Measurements from ENCODE around the gene STAT5B.
"Not testable (repeated sequence)": the region's sequence is repeated elsewhere in the genome, so short reads cannot be mapped to it uniquely, and the experiment has no call there.

The STAT5B gene

DNA sequence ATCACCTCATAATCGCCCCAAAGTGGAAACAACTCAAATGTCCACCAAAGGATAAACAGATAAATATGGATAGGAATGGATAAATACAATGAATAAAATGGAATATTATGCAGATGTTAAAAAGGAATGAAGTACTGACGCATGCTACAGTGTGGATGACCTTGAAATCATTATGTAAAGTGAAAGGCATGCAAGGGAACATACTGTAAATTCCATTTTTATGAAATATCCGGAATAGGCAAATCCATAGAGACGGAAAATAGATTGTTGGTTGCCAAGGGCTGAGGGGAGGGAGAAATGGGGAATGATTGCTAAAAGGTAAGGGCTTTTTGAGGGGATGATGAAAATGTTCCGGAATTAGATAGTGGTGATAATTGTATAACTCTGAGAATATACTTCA is 36.0 kb downstream of the STAT5B start:
- DNase-seq (ENCODE audit: low read depth) = peak; percentile 17
- no peak overlapping the region for H3K4me3 ChIP-seq (ENCODE audit: low read length)
- TF ChIP-seq, protein P1, sequence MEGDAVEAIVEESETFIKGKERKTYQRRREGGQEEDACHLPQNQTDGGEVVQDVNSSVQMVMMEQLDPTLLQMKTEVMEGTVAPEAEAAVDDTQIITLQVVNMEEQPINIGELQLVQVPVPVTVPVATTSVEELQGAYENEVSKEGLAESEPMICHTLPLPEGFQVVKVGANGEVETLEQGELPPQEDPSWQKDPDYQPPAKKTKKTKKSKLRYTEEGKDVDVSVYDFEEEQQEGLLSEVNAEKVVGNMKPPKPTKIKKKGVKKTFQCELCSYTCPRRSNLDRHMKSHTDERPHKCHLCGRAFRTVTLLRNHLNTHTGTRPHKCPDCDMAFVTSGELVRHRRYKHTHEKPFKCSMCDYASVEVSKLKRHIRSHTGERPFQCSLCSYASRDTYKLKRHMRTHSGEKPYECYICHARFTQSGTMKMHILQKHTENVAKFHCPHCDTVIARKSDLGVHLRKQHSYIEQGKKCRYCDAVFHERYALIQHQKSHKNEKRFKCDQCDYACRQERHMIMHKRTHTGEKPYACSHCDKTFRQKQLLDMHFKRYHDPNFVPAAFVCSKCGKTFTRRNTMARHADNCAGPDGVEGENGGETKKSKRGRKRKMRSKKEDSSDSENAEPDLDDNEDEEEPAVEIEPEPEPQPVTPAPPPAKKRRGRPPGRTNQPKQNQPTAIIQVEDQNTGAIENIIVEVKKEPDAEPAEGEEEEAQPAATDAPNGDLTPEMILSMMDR (conservative IDR thresholded peaks at IDR 0.05; ENCODE audit: low read length) = no peak

DNA sequence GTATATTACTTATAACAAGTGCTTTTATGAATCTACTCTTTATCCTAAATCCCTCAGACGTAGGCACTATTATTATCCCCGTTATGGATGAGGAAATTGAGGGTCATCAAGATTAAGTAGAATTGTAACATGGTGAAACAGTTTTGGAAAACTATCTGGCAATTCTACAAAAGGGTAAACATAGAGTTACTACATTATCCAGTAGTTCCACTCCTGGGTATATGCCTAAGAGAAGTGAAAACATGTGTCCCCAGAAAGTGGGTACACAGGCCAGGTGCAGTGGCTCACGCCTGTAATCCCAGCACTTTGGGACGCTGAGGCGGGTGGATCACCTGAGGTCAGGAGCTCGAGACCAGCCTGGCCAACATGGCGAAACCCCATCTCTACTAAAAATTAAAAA is 36.6 kb downstream of the STAT5B start:
- not testable (repeated sequence) for DNase-seq (ENCODE audit: low read depth)

DNA sequence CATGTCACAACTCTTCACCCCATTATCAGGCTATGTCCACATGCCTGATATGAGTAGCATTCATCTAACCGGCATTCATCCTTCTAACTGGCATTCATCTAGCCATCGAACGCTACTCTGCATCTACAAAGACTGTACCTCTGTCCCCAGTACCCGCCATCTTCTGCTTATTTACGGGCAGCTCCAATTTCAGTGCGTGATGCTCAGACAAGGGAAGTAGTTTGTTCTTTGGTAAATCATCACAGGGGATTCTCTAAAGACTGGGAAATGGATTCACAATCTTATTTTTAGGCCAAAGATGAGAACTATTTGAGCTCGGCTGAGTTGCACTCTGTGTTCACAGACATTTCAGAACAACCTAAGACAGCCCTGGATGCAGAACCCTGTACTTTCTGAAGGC is 39.4 kb downstream of the STAT5B start:
- no peak for DNase-seq (ENCODE audit: low read depth)
- TF ChIP-seq, protein P1 (conservative IDR thresholded peaks at IDR 0.05; ENCODE audit: low read length) = no peak
- H3K4me3 ChIP-seq (ENCODE audit: low read length) = no peak overlapping the region

More for the DNA sequence above, 36.6 kb downstream of the STAT5B start:
- not testable (repeated sequence) for H3K4me3 ChIP-seq (ENCODE audit: low read length)

DNA sequence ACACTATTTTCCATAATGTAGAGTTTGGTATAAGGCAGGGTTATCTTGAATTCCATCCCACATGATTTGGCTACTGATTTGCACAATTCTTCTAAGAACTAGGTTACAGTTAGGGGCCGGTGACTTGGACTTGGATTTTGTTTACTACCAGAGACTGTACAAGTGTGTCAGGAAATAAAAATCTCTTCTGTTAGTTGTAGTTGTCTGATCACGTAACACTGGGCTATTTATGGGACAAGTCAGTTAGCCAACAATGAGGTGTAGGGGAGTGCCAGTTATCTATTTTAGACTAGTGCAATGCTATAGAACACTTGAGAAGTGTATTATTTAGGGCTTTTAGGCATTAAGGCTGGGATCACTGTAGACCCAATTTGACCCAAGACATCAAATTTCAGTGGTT is 42.2 kb downstream of the STAT5B start:
- H3K4me3 ChIP-seq (ENCODE audit: low read length) = no peak overlapping the region
- no peak for DNase-seq (ENCODE audit: low read depth)
- TF ChIP-seq, protein P1 (conservative IDR thresholded peaks at IDR 0.05; ENCODE audit: low read length) = no peak

DNA sequence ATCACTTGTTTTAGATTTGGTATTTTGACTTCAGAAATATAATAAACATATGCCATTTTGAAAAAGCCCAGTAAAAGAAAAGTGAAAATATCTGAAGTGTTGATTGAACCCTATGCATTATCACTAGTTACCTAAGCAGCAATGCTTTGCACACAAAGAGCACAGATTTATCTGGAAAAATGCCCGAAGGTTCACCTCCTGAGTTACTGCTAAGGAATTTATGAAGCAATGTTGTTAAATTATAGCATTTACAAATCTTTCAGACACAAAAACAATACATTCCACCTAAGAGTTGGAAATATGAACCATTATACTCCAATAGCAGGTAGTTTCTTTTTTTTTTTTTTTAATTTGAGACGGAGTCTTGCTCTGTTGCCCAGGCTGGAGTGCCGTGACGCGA is 43.0 kb downstream of the STAT5B start:
- no peak overlapping the region for H3K4me3 ChIP-seq (ENCODE audit: low read length)
- DNase-seq (ENCODE audit: low read depth) = peak; percentile 67
- TF ChIP-seq, protein P1 (conservative IDR thresholded peaks at IDR 0.05; ENCODE audit: low read length) = no peak

DNA sequence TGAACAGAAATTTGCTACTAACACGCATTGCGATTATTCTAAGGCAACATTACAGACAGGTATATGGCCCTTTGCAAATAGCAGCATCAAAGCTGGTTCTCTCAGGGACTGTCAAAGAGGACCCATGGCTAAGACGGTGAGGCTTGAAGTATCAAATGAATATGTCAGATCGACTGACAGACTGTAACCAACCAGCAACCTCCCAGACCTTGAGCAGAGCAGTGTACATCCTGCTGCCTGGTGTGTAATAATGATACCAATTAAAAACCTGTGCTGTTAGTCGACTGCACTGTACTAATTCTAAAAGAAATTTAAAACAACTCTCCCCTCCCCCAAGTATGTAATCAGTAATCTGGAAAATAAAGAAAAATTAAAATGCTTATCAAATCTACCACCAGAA is 46.0 kb downstream of the STAT5B start:
- TF ChIP-seq, protein P1 (conservative IDR thresholded peaks at IDR 0.05; ENCODE audit: low read length) = no peak
- no peak for DNase-seq (ENCODE audit: low read depth)
- H3K4me3 ChIP-seq (ENCODE audit: low read length) = no peak overlapping the region

DNA sequence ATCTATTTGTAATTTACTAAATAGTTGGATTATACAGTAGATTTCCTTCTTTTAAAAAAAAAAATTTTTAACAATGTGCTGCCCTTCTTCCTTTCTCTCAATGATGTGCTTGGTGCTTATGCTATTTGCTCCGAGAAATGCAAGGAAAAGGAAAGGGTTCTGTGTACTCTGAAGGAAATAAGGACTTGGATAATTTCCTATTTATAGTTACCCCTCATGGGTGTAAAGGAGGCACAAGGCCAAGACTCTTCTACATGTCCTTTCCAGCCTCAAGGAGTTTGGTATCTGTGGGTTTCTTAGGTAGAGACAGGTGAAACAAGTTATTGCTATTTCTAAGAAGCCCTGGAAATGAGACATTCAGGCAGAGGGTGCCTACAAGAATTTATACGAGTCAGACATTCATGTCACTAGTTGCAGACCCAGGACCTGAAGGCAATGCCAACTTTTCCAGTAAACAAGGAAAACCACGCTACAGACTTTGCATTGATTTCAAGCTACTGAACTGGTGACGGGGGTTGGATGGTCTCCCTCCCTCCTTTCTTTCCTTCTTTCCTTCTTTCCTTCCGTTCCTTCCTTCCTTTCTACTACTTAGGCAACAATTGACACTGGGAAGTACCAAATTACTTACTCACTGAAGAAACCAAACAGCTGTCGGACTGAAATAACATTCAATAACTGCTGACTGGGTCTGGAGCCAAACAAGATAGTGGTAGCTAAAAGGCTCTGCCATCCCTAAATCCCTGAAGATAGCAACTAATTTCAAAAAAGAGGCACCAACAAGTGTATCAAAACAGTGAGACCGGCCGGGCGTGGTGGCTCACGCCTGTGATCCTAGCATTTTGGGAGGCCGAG is 48.1 kb downstream of the STAT5B start:
- no peak for DNase-seq (ENCODE audit: low read depth)
- TF ChIP-seq, protein P1 (conservative IDR thresholded peaks at IDR 0.05; ENCODE audit: low read length) = no peak
- H3K4me3 ChIP-seq (ENCODE audit: low read length) = no peak overlapping the region
